PFSK-1 (cell line): ENCODE results near the gene SLC7A6OS.

ENCODE experiments used
- POLR2AphosphoS5 ChIP-seq: IDR thresholded peaks from 2 replicates; pipeline ENCODE4 v1.6.1; 2012; ENCODE audit warnings: low read depth, mild to moderate bottlenecking, control low read depth, low read length, moderate library complexity
- SIN3A ChIP-seq: IDR thresholded peaks from 2 replicates; pipeline ENCODE4 v1.6.1; 2012; ENCODE audit warnings: mild to moderate bottlenecking, low read length, moderate library complexity, borderline replicate concordance; ENCODE audit not compliant: insufficient read depth
- TF ChIP-seq, protein P1 (sequence below), 2 experiments: IDR thresholded peaks; 2 replicates each; pipeline versions ENCODE4 v1.6.1 to v1.8.0; 2011 to 2012; ENCODE audit warnings: low read depth in 2 of 2, low read length in 2 of 2, control low read depth in 1 of 2, inconsistent platforms in 1 of 2, mild to moderate bottlenecking in 1 of 2, moderate library complexity in 1 of 2; ENCODE audit not compliant: insufficient read depth in 1 of 2

DNA sequence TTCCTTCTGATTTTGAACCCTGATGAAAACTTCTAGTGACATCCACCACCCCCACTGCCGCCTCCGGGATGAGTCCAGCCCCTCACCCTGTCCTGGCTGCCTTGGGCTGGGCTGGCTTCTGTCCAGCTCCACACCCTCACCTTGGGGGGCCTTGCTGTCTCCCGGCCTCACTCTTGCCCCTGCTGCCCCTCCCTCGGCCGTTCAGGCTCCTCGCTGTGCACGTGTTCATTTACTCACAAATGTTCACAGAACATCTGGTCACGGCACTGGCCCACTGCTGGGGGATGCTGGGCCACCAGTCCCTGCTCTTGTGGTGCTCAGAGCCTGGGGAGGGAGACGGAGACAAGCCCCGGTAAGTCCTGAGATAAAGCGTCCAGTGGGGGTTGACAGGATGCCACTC, 40.7 kb upstream of the SLC7A6OS start:
- no peak for TF ChIP-seq POLR2AphosphoS5
- TF ChIP-seq, protein P1, sequence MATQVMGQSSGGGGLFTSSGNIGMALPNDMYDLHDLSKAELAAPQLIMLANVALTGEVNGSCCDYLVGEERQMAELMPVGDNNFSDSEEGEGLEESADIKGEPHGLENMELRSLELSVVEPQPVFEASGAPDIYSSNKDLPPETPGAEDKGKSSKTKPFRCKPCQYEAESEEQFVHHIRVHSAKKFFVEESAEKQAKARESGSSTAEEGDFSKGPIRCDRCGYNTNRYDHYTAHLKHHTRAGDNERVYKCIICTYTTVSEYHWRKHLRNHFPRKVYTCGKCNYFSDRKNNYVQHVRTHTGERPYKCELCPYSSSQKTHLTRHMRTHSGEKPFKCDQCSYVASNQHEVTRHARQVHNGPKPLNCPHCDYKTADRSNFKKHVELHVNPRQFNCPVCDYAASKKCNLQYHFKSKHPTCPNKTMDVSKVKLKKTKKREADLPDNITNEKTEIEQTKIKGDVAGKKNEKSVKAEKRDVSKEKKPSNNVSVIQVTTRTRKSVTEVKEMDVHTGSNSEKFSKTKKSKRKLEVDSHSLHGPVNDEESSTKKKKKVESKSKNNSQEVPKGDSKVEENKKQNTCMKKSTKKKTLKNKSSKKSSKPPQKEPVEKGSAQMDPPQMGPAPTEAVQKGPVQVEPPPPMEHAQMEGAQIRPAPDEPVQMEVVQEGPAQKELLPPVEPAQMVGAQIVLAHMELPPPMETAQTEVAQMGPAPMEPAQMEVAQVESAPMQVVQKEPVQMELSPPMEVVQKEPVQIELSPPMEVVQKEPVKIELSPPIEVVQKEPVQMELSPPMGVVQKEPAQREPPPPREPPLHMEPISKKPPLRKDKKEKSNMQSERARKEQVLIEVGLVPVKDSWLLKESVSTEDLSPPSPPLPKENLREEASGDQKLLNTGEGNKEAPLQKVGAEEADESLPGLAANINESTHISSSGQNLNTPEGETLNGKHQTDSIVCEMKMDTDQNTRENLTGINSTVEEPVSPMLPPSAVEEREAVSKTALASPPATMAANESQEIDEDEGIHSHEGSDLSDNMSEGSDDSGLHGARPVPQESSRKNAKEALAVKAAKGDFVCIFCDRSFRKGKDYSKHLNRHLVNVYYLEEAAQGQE (IDR thresholded peaks at IDR 0.05; ENCODE audit: insufficient read depth in 1 of 2, low read depth in 2 of 2, low read length in 2 of 2), result no peak
- TF ChIP-seq SIN3A, result no peak
